ENCODE results near the gene CHRNA5. TPM values are rescaled to one million over a fixed set of nuclear protein-coding genes. Genes with fewer than 3 reads are reported as not detected.

The CHRNA5 gene
- total and polyA plus RNA-seq, 9 of the 15 experiments (the other 6 are each of a cell fraction or from before 2014, with no cell fraction given) = 2.8 to 16.1 (median 11.4) TPM

- TF ChIP-seq, protein P1, sequence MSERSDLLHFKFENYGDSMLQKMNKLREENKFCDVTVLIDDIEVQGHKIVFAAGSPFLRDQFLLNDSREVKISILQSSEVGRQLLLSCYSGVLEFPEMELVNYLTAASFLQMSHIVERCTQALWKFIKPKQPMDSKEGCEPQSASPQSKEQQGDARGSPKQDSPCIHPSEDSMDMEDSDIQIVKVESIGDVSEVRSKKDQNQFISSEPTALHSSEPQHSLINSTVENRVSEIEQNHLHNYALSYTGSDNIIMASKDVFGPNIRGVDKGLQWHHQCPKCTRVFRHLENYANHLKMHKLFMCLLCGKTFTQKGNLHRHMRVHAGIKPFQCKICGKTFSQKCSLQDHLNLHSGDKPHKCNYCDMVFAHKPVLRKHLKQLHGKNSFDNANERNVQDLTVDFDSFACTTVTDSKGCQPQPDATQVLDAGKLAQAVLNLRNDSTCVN (CRISPR knock-in tag; IDR thresholded peaks at IDR 0.05) = no peak
- TF ChIP-seq C11orf30 (IDR thresholded peaks at IDR 0.05; ENCODE audit: low read depth) = no peak
- no peak for TF ChIP-seq FOSL1 (tag; conservative IDR thresholded peaks at IDR 0.05)
- TF ChIP-seq ESRRA (IDR thresholded peaks at IDR 0.05; ENCODE audit: borderline replicate concordance, low read depth) = no peak
- no peak for TF ChIP-seq LCOR (CRISPR knock-in tag; IDR thresholded peaks at IDR 0.05)
- no peak for TF ChIP-seq WHSC1 (IDR thresholded peaks at IDR 0.05; ENCODE audit: low read length)
- TF ChIP-seq ZNF274 (IDR thresholded peaks at IDR 0.05; ENCODE audit: borderline replicate concordance, low read depth, low read length) = no peak
- TF ChIP-seq SMARCA4 (IDR thresholded peaks at IDR 0.05) = no peak
- no peak for TF ChIP-seq YBX1 (IDR thresholded peaks at IDR 0.05)
- no peak for TF ChIP-seq TARDBP (IDR thresholded peaks at IDR 0.05)
These were observed 53.2 kb downstream of the CHRNA5 start (continued) for GRCh38 chr15:78618490-78618934.

All from K562 (cell line).